ENCODE data around the gene GALNT10. TPM values are rescaled to one million over a fixed set of nuclear protein-coding genes. Genes with fewer than 3 reads are reported as not detected.

Gene GALNT10
- total RNA-seq, 1 experiment from 2014 or later = 47.8 TPM

GRCh38 chr5:154403776-154404387 is 213.3 kb downstream of the GALNT10 start:
- no peak for DNase-seq (ENCODE audit: low spot score)
- in situ Hi-C loops (cut with HindIII; ENCODE audit: low sequenced_read_pairs) = no loop called here

- in situ Hi-C loops (cut with HindIII; ENCODE audit: low sequenced_read_pairs) = no loop called here
- peak; percentile 71 for DNase-seq (ENCODE audit: low spot score)
Measured at GRCh38 chr5:154405078-154405792, 214.7 kb downstream of the GALNT10 start.

- in situ Hi-C loops (cut with HindIII; ENCODE audit: low sequenced_read_pairs) = no loop called here
- no peak for DNase-seq (ENCODE audit: low spot score)
Measured at GRCh38 chr5:154406231-154406630, 215.7 kb downstream of the GALNT10 start.

- in situ Hi-C loops (cut with HindIII; ENCODE audit: low sequenced_read_pairs) = no loop called here
- DNase-seq (ENCODE audit: low spot score) = no peak
Measured at GRCh38 chr5:154406826-154407225, 216.3 kb downstream of the GALNT10 start.

GRCh38 chr5:154408811-154409210 is 218.3 kb downstream of the GALNT10 start:
- in situ Hi-C loops (cut with HindIII; ENCODE audit: low sequenced_read_pairs) = no loop called here

GRCh38 chr5:154409230-154409840 is 218.8 kb downstream of the GALNT10 start:
- in situ Hi-C loops (cut with HindIII; ENCODE audit: low sequenced_read_pairs) = no loop called here
- no peak for DNase-seq (ENCODE audit: low spot score)

More at GRCh38 chr5:154408811-154409210, 218.3 kb downstream of the GALNT10 start:
- peak; percentile 81 for DNase-seq (ENCODE audit: low spot score)

- DNase-seq (ENCODE audit: low spot score) = no peak
- in situ Hi-C loops (cut with HindIII; ENCODE audit: low sequenced_read_pairs) = no loop called here
Measured at GRCh38 chr5:154410008-154410407, 219.5 kb downstream of the GALNT10 start.

- in situ Hi-C loops (cut with HindIII; ENCODE audit: low sequenced_read_pairs) = no loop called here
- no peak for DNase-seq (ENCODE audit: low spot score)
Measured at GRCh38 chr5:154410786-154411185, 220.3 kb downstream of the GALNT10 start.

GRCh38 chr5:154411338-154411737 is 220.8 kb downstream of the GALNT10 start:
- in situ Hi-C loops (cut with HindIII; ENCODE audit: low sequenced_read_pairs) = no loop called here

GRCh38 chr5:154412316-154412715 is 221.8 kb downstream of the GALNT10 start:
- in situ Hi-C loops (cut with HindIII; ENCODE audit: low sequenced_read_pairs) = no loop called here
- DNase-seq (ENCODE audit: low spot score) = no peak

More at GRCh38 chr5:154411338-154411737, 220.8 kb downstream of the GALNT10 start:
- DNase-seq (ENCODE audit: low spot score) = no peak

- in situ Hi-C loops (cut with HindIII; ENCODE audit: low sequenced_read_pairs) = no loop called here
- no peak for DNase-seq (ENCODE audit: low spot score)
Measured at GRCh38 chr5:154412925-154413324, 222.4 kb downstream of the GALNT10 start.

GRCh38 chr5:154415114-154415513 is 224.6 kb downstream of the GALNT10 start:
- DNase-seq (ENCODE audit: low spot score) = no peak
- in situ Hi-C loops (cut with HindIII; ENCODE audit: low sequenced_read_pairs) = no loop called here

GRCh38 chr5:154418344-154418820 is 227.8 kb downstream of the GALNT10 start:
- in situ Hi-C loops (cut with HindIII; ENCODE audit: low sequenced_read_pairs) = no loop called here
- DNase-seq (ENCODE audit: low spot score) = no peak

- in situ Hi-C loops (cut with HindIII; ENCODE audit: low sequenced_read_pairs) = no loop called here
- no peak for DNase-seq (ENCODE audit: low spot score)
Measured at GRCh38 chr5:154419236-154419635, 228.7 kb downstream of the GALNT10 start.

GRCh38 chr5:154421868-154422267 is 231.3 kb downstream of the GALNT10 start:
- DNase-seq (ENCODE audit: low spot score) = no peak
- in situ Hi-C loops (cut with HindIII; ENCODE audit: low sequenced_read_pairs) = no loop called here

- DNase-seq (ENCODE audit: low spot score) = no peak
- in situ Hi-C loops (cut with HindIII; ENCODE audit: low sequenced_read_pairs) = no loop called here
Measured at GRCh38 chr5:154422298-154422697, 231.8 kb downstream of the GALNT10 start.

GRCh38 chr5:154428208-154428607 is 237.7 kb downstream of the GALNT10 start:
- DNase-seq (ENCODE audit: low spot score) = no peak
- in situ Hi-C loops (cut with HindIII; ENCODE audit: low sequenced_read_pairs) = no loop called here

- in situ Hi-C loops (cut with HindIII; ENCODE audit: low sequenced_read_pairs) = no loop called here
Measured at GRCh38 chr5:154429341-154429740, 238.8 kb downstream of the GALNT10 start.

GRCh38 chr5:154430466-154430865 is 239.9 kb downstream of the GALNT10 start:
- no peak for DNase-seq (ENCODE audit: low spot score)
- in situ Hi-C loops (cut with HindIII; ENCODE audit: low sequenced_read_pairs) = no loop called here

More at GRCh38 chr5:154429341-154429740, 238.8 kb downstream of the GALNT10 start:
- DNase-seq (ENCODE audit: low spot score) = no peak

- in situ Hi-C loops (cut with HindIII; ENCODE audit: low sequenced_read_pairs) = no loop called here
- DNase-seq (ENCODE audit: low spot score) = no peak
Measured at GRCh38 chr5:154430961-154431630, 240.6 kb downstream of the GALNT10 start.

Measured in G401 (cell line).